Breast epithelium (tissue), 3 donors: ENCODE data around the gene NEU4.

Source experiments
- POLR2A ChIP-seq: fragments of 450-650 bp; IDR thresholded peaks from one replicate; pipeline ENCODE4 v1.6.1; 2016; ENCODE audit warnings: antibody characterized with exemption, mild to moderate bottlenecking, moderate library complexity
- TF ChIP-seq, protein P1 (sequence below), 3 donors: fragments of 450-650 bp; IDR thresholded peaks; one replicate each; pipeline ENCODE4 v1.5.1; 2016 to 2017; ENCODE audit warnings: antibody characterized with exemption in 3 of 3, mild to moderate bottlenecking in 3 of 3, moderate library complexity in 3 of 3

DNA sequence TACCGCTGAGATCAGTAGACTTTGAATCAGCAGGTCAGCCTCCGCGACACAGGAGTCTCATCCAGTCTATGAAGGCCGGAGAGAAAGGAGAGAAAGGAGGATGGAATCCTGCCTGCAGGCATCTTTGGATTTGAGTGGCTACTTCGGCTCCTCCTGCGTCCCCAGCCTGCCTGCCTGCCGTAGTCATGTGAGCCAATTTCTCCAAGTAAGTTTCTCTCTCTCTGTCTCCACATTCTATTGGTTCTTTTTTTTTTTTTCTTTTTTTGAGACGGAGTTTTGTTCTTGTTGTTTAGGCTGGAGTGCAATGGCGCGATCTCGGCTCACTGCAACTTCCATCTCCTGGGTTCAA, 33.0 kb downstream of the NEU4 start:
- TF ChIP-seq, protein P1, sequence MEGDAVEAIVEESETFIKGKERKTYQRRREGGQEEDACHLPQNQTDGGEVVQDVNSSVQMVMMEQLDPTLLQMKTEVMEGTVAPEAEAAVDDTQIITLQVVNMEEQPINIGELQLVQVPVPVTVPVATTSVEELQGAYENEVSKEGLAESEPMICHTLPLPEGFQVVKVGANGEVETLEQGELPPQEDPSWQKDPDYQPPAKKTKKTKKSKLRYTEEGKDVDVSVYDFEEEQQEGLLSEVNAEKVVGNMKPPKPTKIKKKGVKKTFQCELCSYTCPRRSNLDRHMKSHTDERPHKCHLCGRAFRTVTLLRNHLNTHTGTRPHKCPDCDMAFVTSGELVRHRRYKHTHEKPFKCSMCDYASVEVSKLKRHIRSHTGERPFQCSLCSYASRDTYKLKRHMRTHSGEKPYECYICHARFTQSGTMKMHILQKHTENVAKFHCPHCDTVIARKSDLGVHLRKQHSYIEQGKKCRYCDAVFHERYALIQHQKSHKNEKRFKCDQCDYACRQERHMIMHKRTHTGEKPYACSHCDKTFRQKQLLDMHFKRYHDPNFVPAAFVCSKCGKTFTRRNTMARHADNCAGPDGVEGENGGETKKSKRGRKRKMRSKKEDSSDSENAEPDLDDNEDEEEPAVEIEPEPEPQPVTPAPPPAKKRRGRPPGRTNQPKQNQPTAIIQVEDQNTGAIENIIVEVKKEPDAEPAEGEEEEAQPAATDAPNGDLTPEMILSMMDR (IDR thresholded peaks at IDR 0.05), result no peak
- TF ChIP-seq POLR2A, result no peak
